ENCODE data around the gene ALAS1.
"Not testable (repeated sequence)": the region's sequence is repeated elsewhere in the genome, so short reads cannot be mapped to it uniquely, and the experiment has no call there.

The ALAS1 gene

DNA sequence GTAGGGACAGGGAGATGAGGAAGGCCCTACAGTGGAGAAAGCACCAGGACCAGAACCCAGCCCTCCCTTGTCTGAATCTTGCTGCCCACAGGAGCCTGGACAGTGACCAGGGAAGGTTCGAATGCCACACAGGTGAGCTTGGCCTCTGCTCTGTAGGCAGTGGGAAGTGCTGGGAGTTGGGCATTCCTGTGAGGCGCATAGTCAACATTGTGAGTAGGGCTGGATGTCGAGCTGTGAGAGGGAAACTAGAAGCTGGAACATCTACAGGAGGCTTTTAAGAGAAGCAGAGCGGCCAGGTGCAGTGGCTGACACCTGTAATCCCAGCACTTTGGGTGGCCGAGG is 20.3 kb upstream of the ALAS1 start:
- no peak for DNase-seq

DNA sequence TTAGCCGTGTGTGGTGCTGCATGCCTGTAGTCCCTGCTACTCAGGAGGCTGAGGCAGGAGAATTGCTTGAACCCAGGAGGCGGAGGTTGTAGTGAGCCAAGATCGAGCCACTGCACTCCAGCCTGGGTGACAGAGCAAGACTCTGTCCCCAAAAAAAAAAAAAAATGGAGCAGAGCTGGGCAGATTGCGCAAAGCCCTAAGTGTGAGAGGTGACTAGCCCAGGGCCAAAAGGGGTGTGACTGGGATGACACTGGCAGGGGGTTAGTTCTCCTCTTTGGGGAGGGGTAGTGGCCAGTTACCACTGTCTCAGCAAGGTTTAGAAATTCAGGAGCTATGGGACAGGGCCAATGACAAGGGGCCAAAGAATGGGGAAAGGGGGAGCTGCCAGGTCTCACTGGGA is 19.8 kb upstream of the ALAS1 start:
- not testable (repeated sequence) for DNase-seq

DNA sequence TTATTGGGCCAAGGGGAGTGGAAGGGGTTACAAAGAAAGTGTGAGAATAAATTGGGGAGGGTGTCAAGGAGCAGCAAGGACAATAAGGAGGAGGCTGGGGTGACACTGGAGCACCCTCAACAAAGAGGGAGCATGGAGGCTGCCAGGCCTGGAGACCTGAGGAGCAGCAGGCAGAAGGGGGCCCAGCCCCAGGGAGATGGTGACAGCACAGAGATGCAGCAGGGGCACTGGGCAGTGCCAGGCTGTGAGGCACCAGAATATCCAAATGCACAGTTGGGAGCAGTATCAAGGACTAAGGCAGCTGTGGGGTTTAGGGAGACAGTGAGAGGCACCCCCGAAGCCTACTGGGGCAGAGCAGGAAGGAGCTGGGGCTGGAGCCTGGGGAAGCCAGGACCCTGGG is 19.4 kb upstream of the ALAS1 start:
- DNase-seq = no peak

DNA sequence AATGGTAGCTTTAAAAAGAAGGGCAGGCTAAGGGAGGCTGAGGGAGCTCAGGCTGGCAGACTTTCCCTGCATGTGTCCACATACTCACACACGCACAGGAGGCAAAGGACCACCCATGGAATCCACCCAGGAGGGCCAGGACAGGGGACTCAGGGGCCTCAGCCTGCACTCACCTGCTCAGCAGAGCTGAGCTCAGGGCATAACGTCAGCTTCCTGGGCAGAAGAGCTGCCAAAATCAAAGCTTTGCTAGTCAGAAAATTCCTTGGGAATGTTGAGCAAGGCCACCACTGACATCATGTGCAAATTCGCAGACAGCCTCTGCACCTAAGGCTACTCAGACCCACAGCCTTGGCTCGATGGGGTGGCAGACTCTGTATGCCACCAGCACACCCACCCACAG is 16.4 kb upstream of the ALAS1 start:
- DNase-seq = no peak

DNA sequence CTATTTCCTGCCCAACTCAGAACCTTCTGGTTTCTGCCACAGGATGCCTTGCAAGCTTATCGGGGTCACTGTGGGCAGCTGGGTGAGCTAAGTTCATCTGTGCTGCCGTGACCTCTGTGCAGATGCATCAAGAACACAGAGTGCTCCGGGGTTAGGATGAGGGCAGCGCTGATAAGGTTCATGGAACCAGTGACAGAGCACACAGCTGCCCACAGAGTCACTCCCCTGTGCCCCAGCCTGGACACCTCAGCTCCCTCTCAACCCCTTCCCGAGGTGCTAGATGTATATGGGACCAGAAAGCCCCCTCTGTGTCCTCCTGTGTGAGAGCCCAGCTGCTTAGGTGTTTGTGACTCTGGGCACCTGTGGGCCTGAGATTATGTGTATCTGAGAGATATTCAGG is 15.8 kb upstream of the ALAS1 start:
- no peak for DNase-seq

DNA sequence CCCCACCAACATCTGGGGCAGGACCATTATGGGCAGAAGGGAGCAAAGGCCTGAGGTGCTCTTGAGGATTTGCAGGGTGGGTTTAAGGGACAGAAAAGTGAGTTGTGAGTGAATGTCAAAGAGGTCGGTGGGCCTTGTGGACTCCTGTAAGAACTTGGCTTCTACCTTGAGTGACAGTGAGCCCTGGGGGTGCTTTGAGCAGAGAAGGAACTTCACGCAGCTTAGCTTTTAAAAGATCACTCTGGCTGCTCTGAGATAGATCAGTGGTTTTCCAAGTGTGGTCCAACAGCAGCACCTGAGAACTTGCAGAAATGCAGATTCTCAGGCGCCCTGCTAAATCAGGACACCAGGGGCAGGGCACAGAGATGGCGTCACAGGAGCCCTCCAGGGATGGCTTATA is 15.3 kb upstream of the ALAS1 start:
- DNase-seq = no peak

DNA sequence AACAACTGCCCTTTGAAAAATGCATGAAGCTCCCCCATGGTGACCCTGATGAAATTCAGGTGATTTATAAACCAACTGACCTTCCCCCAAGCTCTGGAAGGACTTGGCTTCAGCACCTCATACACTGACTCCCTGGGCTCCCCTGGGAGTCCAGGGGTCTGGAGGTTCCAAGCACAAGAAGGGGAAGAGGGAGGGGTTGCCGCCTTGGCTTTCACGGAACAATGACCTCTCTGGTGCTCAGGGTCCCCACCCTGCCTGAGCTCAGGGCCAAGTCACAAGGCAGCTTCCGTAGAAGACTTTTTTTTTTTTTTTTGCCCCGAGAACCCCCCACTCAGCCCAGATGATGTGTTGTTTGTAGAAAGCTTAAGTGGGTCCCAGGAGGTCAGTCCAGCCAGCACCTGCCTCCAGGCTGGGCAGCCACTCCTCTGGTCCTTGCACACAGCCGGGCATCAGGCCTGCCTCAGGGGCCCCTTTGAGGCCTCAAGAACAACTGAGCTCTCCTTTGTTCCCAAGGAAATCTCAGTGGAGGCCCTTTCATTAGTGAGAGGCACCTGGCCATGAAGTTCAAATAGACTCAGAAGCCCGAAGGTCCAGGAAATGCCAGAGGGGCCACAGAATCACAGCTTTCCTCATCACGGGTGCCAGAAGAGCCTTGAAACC is 14.0 kb upstream of the ALAS1 start:
- DNase-seq = no peak

DNA sequence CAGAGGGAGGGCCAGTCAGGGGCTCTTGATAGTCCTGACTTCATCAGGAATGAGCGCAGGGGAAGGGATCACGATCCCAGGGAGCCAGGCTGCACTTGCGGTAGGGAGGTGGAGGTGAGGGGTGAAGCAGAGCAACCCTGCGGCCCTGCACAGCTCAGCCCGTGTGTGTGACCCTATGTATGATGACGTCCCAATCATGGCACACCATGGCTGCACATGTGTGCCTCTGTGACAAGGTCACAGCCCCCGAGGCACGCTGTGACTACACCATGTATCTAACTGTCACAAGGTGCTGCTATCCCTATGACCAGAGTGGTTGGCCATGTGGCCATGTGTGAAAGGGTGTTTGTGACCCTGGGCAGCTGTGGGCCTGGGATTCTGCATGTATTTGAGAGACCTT is 13.3 kb upstream of the ALAS1 start:
- no peak for DNase-seq

DNA sequence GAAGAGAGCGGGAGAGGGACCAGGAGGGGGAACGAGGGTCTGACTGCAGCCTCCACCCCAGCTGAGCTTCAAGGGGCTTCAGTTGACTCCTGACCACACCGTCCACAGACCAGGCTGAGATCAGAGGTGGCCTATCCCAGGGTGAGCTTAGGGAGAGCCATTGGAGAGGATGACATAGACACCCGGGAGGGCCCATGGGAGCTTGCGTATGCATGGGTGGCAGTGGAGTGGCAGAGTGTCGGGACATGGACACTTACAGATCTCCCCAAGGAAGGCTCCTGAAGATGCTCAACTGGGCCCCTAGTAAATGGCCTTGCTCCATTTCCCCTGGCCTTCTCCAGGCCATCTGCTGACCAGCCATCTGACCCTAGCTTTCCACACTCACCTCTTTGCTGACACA is 12.6 kb upstream of the ALAS1 start:
- DNase-seq = no peak

DNA sequence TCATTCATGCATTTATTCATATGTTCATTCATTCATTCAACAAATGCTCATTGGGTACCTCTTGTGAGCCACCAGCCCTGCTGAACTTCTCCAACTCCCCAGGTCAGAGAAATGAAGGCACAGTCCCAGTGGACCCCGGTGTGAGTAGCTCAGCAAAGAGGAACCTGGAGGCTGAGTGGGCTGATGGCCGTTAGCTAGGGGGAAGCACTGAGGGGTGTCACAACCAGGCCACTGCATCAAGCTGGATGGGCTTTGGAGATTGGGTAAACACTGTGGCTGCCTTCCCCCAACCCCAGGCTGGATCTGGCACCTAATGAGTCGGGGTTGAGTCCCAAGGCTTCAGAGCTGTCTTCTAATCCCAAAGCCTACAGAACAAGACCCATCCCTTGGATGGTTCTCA is 12.1 kb upstream of the ALAS1 start:
- no peak for DNase-seq

DNA sequence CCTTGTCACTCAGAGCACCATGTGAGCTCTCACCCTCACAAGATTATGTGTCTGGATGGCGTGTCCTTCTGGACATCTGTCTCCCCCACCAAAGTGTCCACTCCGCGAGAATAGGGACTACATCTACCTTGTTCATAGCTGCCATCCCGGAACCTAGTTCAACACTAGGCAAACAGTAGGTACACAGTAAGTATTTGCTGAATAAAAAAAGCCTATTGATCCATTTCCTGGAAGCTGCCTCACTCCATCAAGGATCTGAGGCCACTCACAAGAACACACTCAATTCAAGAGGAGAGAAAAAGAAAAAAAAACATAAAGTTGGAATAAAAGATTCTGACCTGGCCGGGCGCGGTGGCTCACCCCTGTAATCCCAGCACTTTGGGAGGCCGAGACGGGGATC is 11.2 kb upstream of the ALAS1 start:
- no peak for DNase-seq

DNA sequence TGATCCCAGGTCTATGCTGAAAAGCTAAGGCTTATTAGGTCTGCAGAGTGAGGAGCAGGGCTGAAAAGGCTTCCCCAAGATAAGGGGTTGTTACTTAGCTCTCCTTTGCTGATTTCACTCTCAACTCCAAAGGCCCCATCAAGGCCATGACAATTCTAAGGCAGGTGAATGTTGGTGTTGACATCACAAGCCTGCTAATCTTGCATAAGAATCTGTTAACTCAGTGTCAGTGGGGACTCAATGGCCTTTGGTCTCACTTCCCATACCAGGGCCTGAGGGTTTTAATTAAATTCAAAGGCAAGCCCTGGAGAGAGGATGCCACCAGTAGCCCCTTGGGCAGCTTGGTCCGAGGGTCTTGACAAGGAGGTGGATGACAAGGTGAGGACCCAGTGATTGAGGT is 9.4 kb upstream of the ALAS1 start:
- DNase-seq = no peak

DNA sequence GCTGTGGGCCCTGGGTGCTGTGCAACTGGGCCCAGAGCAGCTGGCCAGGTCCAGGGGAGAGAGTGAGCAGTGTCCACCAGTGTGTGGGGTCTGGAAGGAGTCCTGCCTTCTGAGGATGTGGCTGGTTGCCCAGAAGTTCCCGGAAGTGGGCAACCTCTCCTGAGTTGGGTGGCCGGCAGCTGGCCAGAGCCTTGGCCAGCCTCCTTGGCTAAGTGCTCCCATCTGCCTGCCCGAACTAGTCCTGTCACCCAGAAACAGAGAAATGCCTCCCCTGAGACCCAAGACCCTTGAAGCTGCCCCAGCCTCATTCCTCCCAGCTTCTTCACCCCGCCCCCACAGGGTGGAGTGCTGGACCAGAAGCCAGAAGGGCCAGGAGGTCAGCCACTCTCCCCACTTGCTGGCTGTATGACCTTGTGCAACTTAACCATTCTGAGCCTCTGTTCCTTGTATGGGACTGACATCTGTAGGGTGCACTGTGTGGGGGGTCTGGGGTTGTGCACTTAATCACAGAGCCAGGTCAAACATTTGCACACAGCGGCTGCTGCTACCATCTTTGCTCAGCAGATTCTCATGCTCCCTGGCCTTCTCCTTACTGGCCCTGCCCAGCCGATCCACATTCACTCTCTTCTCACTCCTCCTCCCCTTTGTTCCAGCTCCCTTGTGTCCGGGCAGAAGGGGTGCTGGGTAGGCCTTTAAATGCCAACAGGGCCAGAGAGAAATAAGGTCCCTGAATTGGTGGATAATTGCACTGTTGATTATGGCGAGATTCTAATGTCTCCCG is 7.5 kb upstream of the ALAS1 start:
- DNase-seq = no peak

DNA sequence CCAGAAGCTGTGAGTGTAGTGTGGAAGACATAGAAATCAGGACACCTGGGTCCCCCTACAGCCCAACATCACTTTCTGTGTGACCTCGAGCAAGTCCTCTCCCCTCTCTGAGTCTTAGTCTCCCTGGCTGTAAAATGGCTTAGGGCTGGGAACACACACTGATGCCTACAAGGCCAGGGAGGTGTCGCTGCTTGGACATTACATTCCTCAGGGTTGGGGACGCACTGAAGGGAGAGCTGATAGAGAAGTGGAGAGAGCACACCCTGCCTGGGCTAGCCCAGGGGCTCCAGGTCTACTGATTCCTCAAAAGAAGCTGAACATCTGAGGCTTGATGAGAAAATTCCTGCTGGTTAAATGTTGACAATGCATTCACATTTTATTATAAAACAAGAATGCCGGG is 6.3 kb upstream of the ALAS1 start:
- no peak for DNase-seq

DNA sequence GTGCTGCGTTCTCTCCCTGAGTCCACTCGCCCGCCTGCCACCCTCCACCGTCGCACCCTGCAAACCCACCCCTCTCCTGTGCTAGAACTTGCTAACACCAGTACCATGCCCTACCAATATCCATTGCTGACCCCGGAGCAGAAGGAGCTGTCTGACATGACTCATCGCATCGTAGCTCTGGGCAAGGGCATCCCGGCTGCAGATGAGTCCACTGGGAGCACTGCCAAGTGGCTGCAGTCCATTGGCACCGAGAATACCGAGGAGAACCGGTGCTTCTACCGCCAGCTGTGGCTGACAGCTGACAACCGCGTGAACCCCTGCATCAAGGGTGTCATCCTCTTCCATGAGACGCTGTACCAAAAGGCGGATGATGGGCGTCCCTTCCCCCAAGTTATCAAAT is 4.9 kb upstream of the ALAS1 start:
- DNase-seq = no peak

DNA sequence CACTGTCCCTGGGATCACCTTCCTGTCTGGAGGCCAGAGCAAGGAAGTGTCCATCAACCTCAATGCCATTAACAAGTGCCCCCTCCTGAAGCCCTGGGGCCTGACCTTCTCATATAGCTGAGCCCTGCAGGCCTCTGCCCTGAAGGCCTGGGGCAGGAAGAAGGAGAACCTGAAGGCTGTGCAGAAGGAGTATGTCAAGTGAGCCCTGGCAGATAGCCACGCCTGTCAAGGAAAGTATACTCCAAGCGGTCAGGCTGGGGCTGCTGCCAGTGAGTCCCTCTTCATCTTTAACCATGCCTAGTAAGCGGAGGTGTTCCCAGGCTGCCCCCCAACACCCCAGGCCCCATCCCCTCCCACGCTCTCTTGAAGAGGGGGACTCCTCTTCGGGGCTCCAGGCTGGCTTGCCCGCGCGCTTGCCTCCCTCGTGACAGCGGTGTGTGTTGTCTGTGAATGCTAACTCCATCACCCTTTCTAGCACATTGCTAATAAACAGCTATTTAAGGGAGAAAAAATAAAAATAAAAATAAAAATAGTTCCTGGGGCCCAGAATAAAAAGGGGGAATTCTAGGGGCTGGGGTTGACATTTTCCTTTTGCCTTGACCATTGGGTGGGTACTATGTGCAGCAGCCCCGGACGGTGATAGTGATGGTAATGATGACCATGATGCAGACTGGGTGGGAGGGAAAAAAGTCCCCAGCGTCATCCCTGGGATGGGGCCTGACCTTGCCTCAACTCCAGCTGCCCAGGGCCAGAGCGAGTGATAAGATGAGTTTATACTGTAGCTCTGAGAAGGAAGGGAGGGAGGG is 3.3 kb upstream of the ALAS1 start:
- DNase-seq = no peak

DNA sequence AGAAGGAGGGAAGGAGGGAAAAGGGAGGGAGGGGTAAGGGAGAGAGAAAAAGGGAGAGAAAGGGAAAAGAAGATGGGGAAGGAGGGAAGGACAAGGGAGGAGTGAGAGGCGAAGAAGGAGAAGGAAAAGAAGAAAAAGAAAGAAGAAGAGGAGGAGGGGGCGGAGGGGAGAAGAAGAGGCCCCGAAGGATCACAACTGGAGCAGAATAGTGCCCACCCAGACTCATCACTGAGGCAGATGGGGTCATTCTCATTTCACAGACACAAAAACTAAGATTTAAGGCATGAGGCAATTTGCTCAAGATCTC is 2.7 kb upstream of the ALAS1 start:
- DNase-seq = no peak

DNA sequence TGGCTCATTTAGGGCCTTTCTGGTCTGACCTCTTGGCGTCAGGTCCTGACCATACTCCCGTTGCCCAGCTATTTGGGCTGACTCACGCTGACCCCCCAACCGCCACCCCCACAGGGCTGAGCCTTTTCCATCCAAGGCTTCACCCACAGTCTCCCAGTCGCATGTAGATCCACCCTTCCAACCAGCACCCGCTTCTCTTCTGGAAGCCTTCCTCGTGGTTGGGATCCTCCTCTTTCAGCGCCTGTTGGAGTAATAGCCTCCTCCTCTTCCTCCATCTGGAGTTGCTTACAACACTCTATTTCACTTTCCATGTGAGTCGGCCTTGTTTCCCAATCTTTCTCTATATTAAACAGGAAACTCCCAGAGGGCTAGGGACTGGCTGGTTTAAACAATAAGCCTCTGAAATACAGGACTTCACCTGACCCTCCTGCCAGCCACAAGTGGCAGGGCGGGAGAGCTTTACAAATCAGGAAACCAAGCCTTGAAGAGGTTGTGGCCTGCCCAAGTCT is 2.1 kb upstream of the ALAS1 start:
- no peak for DNase-seq

DNA sequence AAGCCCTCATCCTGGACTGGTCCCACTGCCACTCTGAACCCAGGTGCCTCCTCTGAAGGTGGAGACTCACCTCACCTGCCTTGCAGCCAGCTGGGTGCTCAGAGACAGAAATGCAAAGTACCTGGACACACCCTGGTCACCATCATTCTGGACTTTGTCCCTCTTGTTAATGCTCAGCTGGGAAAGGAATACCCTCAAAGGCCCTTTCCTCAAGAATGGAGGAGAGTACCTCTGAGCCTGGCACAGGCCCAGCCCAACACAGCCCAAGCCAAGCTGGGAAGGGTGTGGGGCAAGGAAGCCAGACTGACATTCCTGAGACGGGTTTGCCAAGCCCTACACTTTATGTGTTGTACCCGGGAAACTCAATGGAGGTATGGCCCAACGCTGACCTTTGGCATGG is 983 bp upstream of the ALAS1 start:
- no peak for DNase-seq

DNA sequence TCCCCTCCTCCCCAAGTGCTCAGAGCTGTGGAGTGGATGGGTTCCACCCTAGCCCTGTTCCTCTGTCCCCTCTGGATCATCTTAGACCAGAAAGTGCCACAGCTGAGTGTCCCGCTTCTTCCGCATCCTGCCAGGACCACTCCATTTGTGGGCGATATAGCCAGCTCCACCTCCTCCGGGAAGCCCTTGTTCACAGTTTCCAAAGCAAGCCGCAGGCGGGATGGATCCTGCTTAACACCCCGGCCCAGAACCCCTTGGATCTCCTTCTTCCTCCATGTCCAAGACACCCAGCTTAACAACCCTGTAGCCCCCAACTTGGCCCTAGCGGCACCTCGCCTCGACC is 490 bp upstream of the ALAS1 start:
- no peak for DNase-seq

DNA sequence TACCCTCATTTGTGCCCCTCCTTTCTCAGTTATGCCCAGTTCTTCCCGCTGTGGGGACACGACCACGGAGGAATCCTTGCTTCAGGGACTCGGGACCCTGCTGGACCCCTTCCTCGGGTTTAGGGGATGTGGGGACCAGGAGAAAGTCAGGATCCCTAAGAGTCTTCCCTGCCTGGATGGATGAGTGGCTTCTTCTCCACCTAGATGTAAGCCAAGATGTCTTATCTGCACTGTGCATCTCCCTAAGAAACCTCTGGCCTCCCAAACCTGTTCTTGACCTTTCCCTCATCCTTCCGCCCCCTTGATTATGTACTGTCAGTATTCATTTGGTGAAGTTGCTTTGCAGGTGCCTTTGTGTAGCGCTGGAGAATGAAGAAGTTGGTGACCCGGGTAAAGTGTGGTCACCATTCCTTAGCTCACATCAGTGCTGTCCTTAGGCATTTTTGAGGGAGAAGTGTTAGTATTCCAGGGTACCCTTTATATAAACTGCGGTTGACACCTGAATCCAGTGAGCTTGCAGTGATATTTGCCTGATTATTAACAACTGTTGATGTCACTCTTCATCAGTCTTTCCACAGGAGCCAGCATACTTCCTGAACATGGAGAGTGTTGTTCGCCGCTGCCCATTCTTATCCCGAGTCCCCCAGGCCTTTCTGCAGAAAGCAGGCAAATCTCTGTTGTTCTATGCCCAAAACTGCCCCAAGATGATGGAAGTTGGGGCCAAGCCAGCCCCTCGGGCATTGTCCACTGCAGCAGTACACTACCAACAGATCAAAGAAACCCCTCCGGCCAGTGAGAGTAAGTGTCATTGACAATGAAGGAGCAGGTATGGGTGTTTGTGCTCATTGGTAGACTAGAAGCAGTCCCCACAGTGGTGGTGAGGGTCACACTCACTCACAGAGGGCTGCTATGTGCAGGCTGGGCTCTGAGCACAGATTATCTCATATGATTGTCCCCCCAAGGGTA is 966 bp downstream of the ALAS1 start:
- DNase-seq = no peak

DNA sequence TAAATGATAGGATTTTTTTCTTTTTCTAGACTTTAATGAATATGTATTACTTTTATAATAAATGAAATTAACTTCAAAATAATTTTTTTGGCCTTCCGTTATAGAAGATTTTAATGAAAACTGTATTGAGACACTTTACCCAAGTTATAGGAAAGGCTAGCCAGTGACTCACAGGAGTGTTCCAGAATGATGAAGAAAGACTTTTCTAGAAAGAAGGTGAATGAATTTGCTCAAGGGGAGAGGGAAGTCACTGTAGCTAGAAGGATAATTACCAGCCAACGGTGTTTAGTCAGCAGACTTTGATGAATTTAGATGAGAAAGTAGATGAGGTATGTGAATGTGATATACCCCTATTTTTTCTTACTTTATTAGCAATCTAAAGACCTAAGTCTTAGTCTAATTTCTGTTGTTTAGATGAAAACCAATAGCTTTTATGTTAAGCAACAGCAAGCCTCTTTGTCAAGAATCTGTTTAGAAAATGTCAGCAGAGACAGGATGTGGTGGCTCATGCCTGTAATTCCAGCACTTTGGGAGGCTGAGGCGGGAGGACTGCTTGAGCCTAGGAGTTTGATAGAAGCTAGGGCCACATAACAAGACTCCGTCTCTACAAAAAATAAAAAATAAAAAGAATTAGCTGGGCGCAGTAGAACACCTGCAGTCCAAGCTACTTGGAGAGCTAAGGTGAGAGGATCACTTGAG is 3.2 kb downstream of the ALAS1 start:
- DNase-seq = no peak

All from activated CD4-positive, alpha-beta T cell treated with anti-CD3 and anti-CD28 coated beads, Interleukin-10, Interleukin-2, amounts not matched to agents 100 ng/mL and 50 ng/mL, durations not matched to agents 16 hours and 8 hours (primary cell).